Right cardiac atrium (tissue), 5 donors: ENCODE measurements around the gene CSF3R. TPM values are rescaled to one million over a fixed set of nuclear protein-coding genes. Genes with fewer than 3 reads are reported as not detected.
"Not testable (repeated sequence)": the region's sequence is repeated elsewhere in the genome, so short reads cannot be mapped to it uniquely, and the experiment has no call there.

ENCODE experiments used
- ATAC-seq, 2 donors: fragments of 200-7000 bp; cut with Tn5 transposase; one replicate each; pipeline versions ENCODE4 v1.8.0 to v1.9.1; 2020; ENCODE audit warnings: moderate library complexity in 2 of 2, mild to moderate bottlenecking in 1 of 2
- DNase-seq, 3 donors: peaks; one replicate each; pipeline ENCODE4 v3.0.0-alpha.2; 2020
- H3K27ac ChIP-seq: one replicate; pipeline ENCODE4 v1.5.1; 2013; ENCODE audit warnings: mild to moderate bottlenecking, low read length, control low read depth, moderate library complexity
- H3K27me3 ChIP-seq: one replicate; pipeline ENCODE4 v1.6.1; 2013; ENCODE audit not compliant: control insufficient read depth, insufficient read depth
- H3K4me1 ChIP-seq: one replicate; pipeline ENCODE4 v1.6.1; 2013; ENCODE audit warnings: low read length; ENCODE audit not compliant: control insufficient read depth, insufficient read depth
- H3K4me3 ChIP-seq: one replicate; pipeline ENCODE4 v1.5.1; 2013; ENCODE audit warnings: low read length, control low read depth
- H3K9me3 ChIP-seq: one replicate; pipeline ENCODE4 v1.6.1; 2013; ENCODE audit warnings: low read length; ENCODE audit not compliant: control insufficient read depth
- WGBS: extraction: QIAGEN DNeasy Blood & Tissue Kit; methylation state at CpG from one replicate; pipeline ENCODE4 v1.1.7; 2013; 5-methylcytosine and 5-hydroxymethylcytosine counted together
- intact Hi-C, 4 donors: fragments of 100-400 bp; cut with DNase I; formaldehyde crosslinking; loops; one replicate each; pipeline versions ENCODE4 v1.11.0 to v1.14.0; 2022 to 2023
- polyA plus RNA-seq: library from polyadenylated mRNA; stranded (reverse); fragments of 200-250 nt; gene quantifications from one replicate; pipeline ENCODE4 v1.2.3, GENCODE V29; 2013
- total RNA-seq, 4 donors: library from RNA; stranded (reverse); fragmentation: NEBNext Ultra II Directional; extraction: Animal tissue kit (Norgen Biotek cat#: 25700); gene quantifications; one replicate each; pipeline ENCODE4 v1.2.1, GENCODE V29; 2021
- donor health status: healthy with polysubstance abuse.
- donor health status: DM: no; HTN: yes; CAD: no.
- donor health status: DM: no; HTN: no; CAD: no.
- donor health status: DM: no; HTN: yes; CAD: no; lungs with severe emphysema.
- donor health status: DM: yes; HTN: yes; CAD: no.

CSF3R gene
- total and polyA plus RNA-seq, 5 donors = 4.0 to 10.9 (median 5.2) TPM

DNA sequence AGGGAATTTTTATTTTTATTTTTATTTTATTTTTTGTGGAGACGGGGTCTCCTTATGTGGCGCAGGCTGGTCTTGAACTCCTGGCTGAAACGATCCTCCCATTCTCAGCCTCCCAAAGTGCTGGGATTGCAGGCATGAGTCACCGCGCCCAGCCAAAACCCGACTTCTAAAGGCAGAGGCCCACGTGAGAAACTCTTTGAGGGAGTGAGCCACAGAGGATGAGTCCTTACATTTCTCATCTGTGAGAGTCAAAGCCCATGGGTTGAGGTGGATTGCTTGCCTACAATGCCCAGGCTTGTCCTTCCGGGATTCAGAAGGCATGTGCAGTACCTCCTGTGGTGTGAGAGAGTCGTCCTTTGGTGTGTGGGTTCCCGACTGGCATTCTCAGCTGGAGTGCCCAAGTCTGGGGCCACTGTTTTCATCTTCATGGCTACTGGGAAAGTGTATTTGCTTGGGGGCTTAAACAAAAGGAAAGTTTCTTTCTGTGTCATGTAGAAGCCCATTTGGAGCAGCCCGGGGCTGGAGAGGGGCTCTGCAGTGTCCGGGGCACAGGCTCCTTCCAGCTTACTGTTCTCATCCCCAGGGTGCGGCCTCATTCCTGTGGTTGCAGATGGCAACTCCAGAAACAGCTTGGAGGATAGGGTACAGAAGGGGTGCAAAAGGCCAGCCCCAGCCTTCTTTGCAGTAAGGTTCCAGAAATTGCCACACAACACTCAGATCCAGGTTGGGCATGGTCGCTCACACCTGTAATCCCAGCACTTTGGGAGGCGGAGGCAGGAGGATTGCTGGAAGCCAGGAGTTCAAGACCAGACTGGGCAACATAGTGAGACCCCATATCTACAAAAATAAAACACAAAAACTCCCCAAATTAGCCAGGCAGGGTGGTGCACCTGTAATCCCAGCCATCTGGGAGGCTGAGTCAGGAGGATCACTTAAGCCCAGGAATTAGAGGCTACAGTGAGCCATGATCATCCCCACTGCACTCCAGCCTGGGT is 29.4 kb upstream of the CSF3R start:
- ATAC-seq = no peak
- Histone ChIP-seq H3K27me3 (no peaks in the 10 kb centered on the region), H3K4me3 (no peak overlapping the region), H3K27ac (no peak overlapping the region), H3K9me3 (no peaks in the 10 kb centered on the region), H3K4me1 (no peaks in the 10 kb centered on the region)
- 76% methylated on average over 15 of the region's 15 CpGs for WGBS
- intact Hi-C loops = no loop called here
- no peak for DNase-seq

- H3K27me3 ChIP-seq, H3K4me1 ChIP-seq, H3K4me3 ChIP-seq, H3K9me3 ChIP-seq, ATAC-seq, H3K27ac ChIP-seq, intact Hi-C loops, DNase-seq: not testable (repeated sequence)
- 84% methylated on average over 2 of the region's 2 CpGs for WGBS
Measured at GRCh38 chr1:36511220-36511619, 28.5 kb upstream of the CSF3R start.

DNA sequence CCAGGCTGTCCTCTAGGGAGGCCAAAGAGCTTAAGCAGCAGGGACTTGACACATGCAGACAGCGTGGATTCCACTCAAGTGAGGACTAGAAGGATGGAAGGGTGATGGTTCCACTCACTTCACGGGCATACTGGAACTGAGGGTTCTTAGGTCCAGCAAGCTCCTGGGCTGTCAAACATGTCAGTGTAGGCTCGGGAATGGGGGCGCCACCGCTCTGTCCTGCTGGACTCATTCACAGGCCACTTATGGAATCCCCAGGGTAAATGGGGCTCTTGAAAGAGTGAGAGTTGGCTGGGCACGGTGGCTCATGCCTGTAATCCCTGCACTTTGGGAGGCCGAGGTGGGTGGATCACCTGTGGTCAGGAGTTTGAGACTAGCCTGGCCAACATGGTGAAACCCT is 27.7 kb upstream of the CSF3R start:
- DNase-seq = no peak
- Histone ChIP-seq H3K4me3 (no peak overlapping the region), H3K9me3 (no peaks in the 10 kb centered on the region), H3K4me1 (no peaks in the 10 kb centered on the region), H3K27ac (no peak overlapping the region), H3K27me3 (no peaks in the 10 kb centered on the region)
- intact Hi-C loops = no loop called here
- no peak for ATAC-seq
- WGBS = 77% methylated on average over 7 of the region's 7 CpGs

GRCh38 chr1:36508257-36508656 is 25.5 kb upstream of the CSF3R start:
- 84% methylated on average over 3 of the region's 3 CpGs for WGBS
- Histone ChIP-seq H3K4me1 (no peaks in the 10 kb centered on the region), H3K9me3 (no peaks in the 10 kb centered on the region), H3K27me3 (no peaks in the 10 kb centered on the region), H3K27ac (no peak overlapping the region), H3K4me3 (no peak overlapping the region)
- intact Hi-C loops = no loop called here
- DNase-seq (no peak), ATAC-seq (no peak)

DNA sequence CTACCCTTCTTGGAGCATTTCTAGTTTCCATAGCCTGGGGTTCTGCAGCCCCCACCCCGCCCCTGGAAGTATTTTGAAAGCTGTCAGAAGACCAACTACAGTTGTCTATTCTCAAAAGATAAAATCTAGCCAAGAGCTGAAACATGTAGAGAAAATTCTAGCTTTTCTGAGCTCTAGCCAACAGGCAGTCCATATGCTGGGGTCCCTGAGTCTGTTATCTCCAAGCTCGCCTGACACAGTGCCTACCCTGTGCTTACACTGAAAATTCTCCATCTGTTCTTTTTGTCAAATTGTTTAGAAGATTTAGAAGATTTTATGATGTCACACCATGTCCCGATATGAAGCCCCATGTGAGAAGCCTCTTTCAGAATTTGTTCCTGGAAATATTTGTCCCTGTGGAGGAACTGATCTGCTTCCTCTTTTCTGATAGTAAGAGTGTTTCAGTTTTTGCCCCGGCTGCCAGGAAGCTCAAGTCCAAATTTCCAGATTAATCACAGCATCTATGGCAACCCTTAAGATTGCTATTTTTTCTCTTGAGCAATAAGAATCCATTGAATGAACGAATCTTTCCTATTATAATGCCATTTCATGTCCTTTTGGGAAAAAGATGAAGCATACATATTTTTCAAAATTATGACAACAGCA is 23.7 kb upstream of the CSF3R start:
- no peak for DNase-seq
- WGBS = 40% methylated on average over 5 of the region's 5 CpGs
- intact Hi-C loops = no loop called here
- H3K9me3 ChIP-seq = no peaks in the 10 kb centered on the region
- no peak for ATAC-seq
- no peaks in the 10 kb centered on the region for H3K27me3 ChIP-seq
- no peak overlapping the region for H3K27ac ChIP-seq
- no peaks in the 10 kb centered on the region for H3K4me1 ChIP-seq
- no peak overlapping the region for H3K4me3 ChIP-seq

- H3K9me3 ChIP-seq = no peaks in the 10 kb centered on the region
- DNase-seq = no peak
- WGBS = 46% methylated on average over 1 of the region's 1 CpG
- no peak for ATAC-seq
- no peak overlapping the region for H3K27ac ChIP-seq
- H3K4me3 ChIP-seq = no peak overlapping the region
- H3K4me1 ChIP-seq = no peaks in the 10 kb centered on the region
- intact Hi-C loops = no loop called here
- no peaks in the 10 kb centered on the region for H3K27me3 ChIP-seq
Measured at GRCh38 chr1:36503733-36504132, 21.0 kb upstream of the CSF3R start.

- intact Hi-C loops = no loop called here
- no peak for DNase-seq
- no peak overlapping the region for H3K4me3 ChIP-seq
- H3K4me1 ChIP-seq = no peaks in the 10 kb centered on the region
- H3K27ac ChIP-seq = no peak overlapping the region
- no peaks in the 10 kb centered on the region for H3K9me3 ChIP-seq
- WGBS = 77% methylated on average over 1 of the region's 1 CpG
- no peaks in the 10 kb centered on the region for H3K27me3 ChIP-seq
- no peak for ATAC-seq
Measured at GRCh38 chr1:36503159-36503558, 20.4 kb upstream of the CSF3R start.

DNA sequence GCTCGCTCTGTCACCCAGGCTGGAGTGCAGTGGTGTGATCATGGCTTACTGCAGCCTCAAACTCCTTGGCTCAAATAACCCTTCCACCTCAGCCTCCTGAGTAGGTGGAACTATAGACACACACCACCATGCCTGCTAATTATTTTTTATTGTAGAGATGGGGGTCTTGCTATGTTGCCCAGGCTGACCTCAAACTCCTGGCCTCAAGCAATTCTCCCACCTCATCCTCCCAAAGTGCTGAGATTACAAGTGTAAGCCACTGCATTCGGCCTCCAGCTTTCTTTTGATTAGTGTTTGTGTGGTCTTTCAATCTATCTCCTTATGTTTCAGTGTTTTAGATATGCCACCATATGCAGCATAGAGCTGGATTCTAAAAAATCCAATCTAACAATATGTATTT is 19.9 kb upstream of the CSF3R start:
- intact Hi-C loops = no loop called here
- no peaks in the 10 kb centered on the region for H3K27me3 ChIP-seq
- no peak overlapping the region for H3K27ac ChIP-seq
- no peaks in the 10 kb centered on the region for H3K4me1 ChIP-seq
- no peaks in the 10 kb centered on the region for H3K9me3 ChIP-seq
- ATAC-seq (no peak), DNase-seq (no peak)
- WGBS = 74% methylated on average over 2 of the region's 2 CpGs
- no peak overlapping the region for H3K4me3 ChIP-seq

- DNase-seq, H3K27me3 ChIP-seq, ATAC-seq, H3K9me3 ChIP-seq, H3K27ac ChIP-seq, H3K4me3 ChIP-seq, H3K4me1 ChIP-seq, intact Hi-C loops: not testable (repeated sequence)
- 89% methylated on average over 4 of the region's 4 CpGs for WGBS
Measured at GRCh38 chr1:36501911-36502310, 19.2 kb upstream of the CSF3R start.

- H3K4me1 ChIP-seq = no peaks in the 10 kb centered on the region
- no peaks in the 10 kb centered on the region for H3K9me3 ChIP-seq
- no peak for ATAC-seq
- WGBS = 73% methylated on average over 2 of the region's 2 CpGs
- no peak for DNase-seq
- H3K4me3 ChIP-seq = no peak overlapping the region
- no peaks in the 10 kb centered on the region for H3K27me3 ChIP-seq
- intact Hi-C loops = no loop called here
- no peak overlapping the region for H3K27ac ChIP-seq
Measured at GRCh38 chr1:36497207-36497606, 14.5 kb upstream of the CSF3R start.

DNA sequence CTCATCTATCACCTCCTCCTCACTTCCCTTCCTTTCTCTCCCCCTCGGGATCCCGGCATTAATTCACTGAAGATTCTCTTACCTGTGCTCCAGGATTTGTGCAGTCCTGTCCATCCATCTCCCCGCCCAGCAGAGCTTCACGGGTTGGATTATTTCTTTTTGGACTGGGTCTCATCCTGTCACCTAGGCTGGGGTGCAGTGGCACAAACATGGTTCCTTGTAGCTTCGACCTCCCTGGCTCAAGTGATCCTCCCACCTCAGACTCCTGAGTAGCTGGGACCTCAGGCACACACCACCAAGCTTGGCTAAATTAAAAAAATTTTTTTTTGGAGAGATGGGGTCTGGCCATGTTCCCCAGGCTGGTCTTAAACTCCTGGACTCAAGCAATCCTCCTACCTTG is 12.3 kb upstream of the CSF3R start:
- H3K4me3 ChIP-seq = no peak overlapping the region
- 79% methylated on average over 5 of the region's 5 CpGs for WGBS
- ATAC-seq = no peak

More for the DNA sequence above, 12.3 kb upstream of the CSF3R start:
- no peak for DNase-seq
- Histone ChIP-seq H3K27me3 (no peaks in the 10 kb centered on the region), H3K4me1 (no peaks in the 10 kb centered on the region), H3K9me3 (no peaks in the 10 kb centered on the region), H3K27ac (no peak overlapping the region)
- intact Hi-C loops = no loop called here
